SK-N-DZ (cell line): ENCODE measurements around the gene ALK.
"Not testable (repeated sequence)": the region's sequence is repeated elsewhere in the genome, so short reads cannot be mapped to it uniquely, and the experiment has no call there.

Experiments used
- DNase-seq: peaks from one replicate; pipeline ENCODE4 v3.0.0-alpha.2; 2015; ENCODE audit warnings: low spot score

Gene ALK

DNA sequence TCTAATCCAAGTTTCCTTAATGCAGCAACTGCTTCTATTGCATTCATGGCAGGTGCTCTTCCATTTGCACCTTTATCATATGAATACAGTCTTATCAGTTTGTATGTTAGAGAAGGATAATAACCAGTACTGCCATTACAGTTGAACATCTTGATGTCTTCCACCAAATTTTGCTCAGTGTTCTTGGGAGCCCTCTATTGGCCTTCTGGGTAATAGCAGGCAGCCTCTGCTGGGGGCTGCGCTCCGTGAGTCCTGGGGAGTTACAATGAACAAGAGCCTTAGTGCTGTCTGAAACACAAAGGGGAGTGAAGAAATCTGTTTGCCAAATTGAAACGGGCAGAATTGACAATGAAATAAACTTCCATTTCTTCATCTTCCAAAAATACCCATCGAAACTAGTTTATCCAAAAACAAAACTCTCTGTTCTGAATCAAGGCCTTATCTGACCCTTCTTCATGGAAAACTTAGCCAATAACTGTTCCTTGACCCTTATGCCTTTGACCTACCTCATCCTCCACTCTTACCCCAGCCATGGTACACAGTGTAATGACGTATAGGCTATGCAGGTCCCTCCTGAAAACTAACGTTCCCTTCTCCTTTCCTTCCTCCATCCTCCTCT lies 79.9 kb downstream of the ALK start:
- DNase-seq: peak; percentile 60

- no peak for DNase-seq
Observed at GRCh38 chr2:29839306-29839705, 82.1 kb downstream of the ALK start.

DNA sequence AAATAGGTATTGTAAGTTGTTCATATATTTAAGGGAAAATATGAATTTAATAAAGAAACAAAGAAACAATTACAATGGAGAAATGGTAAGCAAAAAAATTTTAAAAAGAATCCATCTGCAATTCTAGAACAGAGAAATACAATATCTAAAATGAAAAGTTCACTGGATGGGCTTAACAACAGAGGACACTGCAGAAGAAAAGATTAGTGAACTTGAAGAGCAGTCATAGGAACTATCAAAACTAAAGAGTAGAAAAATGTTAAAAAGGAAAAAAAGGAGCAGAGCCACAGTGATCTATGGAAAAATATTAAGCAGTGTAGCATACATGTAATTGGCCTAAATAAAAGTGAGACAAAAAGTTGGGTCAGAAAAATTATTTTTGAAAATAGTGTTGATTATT lies 83.5 kb downstream of the ALK start:
- no peak for DNase-seq

DNA sequence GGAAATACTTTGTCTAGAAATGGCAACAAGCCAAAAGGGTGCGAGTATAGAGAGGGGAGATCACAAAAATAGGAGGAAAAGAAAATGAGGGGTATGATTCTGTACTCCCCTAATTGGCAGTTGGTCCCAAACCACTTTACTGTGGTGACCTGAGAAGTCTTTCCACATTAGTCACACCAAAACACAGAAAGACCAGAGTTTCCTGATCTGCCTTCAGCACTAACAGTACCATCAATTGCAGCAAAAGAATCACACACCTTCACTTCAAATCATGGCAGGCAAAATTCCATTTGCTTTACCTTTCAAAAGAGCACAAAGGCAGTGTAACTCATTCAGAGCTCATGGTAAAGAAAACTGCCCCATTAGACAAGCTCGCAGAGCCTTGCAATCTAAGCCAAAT lies 86.8 kb downstream of the ALK start:
- DNase-seq: no peak

DNA sequence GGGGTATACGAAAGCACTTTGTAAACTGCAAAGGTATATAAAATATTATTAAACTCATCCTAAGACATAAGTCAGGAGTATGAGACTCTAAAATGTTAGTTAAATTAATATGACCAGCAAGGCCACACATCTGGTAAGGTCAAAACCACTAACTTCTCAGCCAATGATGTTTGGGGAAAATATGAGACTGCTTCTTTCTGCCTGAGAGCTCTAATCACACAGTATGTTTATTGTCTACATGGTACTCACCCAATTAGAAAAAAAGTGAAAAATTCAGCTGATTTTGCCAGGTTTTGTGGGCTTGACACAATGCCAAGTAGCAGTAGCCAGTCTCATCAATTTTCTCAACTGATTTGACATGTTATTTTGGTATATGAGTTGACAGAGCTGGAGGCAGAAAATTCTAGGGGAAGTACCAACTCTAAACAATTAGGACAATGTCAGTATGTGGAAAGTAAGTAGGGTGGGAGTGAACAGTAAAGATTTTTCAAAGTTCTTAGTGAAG lies 87.3 kb downstream of the ALK start:
- no peak for DNase-seq

- no peak for DNase-seq
Observed at GRCh38 chr2:29831560-29831959, 89.8 kb downstream of the ALK start.

GRCh38 chr2:29829841-29830240 lies 91.5 kb downstream of the ALK start:
- no peak for DNase-seq

GRCh38 chr2:29824145-29824544 lies 97.2 kb downstream of the ALK start:
- not testable (repeated sequence) for DNase-seq

GRCh38 chr2:29821591-29821990 lies 99.8 kb downstream of the ALK start:
- DNase-seq: no peak

GRCh38 chr2:29819570-29819969 lies 101.8 kb downstream of the ALK start:
- DNase-seq: no peak

- no peak for DNase-seq
Observed at GRCh38 chr2:29817801-29818680, 103.3 kb downstream of the ALK start.

DNA sequence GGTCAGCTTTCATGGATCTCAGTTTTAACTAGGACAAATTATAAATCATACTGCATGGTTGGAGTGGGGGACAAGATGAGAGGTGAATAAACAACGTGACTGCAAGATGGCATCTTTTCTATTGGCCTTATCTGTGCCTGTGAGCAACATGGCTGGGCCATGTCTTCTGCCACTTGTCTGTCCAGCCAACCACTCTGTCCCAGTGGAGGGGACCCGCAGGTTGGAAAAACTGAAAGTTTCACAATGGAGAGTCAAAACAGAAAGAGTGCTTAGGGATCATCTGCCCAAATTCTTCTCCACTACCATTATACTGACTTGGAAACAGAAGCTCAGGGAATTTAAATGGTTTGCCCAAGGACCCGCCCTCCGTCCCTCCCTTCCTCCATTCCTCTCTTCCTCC lies 104.1 kb downstream of the ALK start:
- DNase-seq: no peak

- peak; percentile 50 for DNase-seq
Observed at GRCh38 chr2:29816651-29817050, 104.7 kb downstream of the ALK start.

DNA sequence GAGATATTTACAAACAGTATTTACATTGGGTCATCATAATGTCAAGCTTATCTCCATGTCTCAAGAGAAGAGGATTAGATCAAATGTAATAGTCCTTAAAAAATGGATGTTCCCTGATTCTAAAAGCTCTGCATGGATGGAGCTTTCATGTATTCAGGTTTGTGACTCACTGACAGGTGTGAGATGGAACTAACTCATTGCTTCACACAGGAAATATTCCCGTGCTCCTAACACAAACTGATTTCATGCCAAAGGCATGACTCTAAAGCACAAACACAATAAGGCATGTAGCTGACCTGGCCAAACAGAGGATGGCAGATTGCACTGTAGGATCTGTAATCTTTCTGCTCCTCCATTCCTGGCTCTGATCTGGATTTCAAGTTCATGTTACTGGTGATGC lies 110.0 kb downstream of the ALK start:
- no peak for DNase-seq

- no peak for DNase-seq
Observed at GRCh38 chr2:29810956-29811355, 110.4 kb downstream of the ALK start.

DNA sequence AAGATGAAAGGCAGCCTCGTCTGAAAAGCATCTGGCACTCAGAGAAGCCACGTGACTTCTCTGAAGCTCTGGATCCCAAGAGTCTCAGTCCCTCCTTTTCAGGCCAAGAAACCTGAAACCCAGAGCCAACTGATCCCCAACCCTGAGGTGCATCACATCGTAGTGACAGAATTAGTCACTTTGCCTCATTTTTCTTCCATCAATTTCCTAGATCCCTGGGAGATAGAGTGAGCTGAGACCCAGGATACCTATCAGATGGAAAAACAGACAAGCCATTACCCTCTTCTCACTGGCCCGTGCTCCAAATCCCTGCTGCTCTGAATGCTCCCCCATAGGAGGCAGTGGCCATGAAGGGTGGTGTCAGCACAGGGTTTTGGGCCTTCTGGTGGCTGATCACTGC lies 113.1 kb downstream of the ALK start:
- peak; percentile 95 for DNase-seq

DNA sequence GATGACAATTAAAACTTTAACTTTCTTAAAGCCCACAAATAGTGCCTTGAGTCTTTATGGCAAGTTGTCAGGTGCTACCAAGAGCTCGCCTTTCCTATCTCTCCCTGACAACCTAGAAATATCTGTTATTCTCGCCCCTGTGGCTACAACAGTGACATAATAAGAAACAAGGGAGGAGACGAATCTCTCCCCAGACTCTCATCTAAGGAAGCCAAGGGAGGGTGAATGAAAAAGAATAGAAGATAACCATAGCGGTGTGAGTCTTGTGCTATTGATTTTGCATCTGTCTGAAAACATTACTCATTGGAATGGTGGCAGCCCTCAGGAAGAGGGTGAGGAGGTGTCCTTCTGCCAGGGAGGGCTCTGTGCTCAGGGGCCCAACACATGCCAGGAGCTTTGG lies 114.3 kb downstream of the ALK start:
- no peak for DNase-seq

DNA sequence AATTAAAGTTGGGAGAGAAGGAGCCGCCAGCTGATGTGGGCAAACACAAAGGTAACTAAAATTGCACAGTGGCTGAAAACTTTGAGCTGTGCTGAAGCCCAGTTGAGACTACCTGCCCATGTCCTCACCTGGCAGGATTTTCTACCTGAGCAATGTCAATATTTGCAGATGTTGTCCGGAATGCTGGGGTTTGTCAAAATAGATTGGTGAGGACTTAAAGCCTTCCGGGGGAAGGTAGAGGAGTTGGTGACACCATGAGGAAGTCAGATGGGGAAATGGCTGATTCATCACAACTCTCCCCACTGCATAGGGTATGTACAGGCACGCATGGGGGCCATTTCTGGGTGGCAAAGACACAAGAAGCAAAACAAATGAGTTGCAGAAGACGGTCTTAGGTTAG lies 114.9 kb downstream of the ALK start:
- no peak for DNase-seq

- no peak for DNase-seq
Observed at GRCh38 chr2:29804671-29805070, 116.7 kb downstream of the ALK start.

DNA sequence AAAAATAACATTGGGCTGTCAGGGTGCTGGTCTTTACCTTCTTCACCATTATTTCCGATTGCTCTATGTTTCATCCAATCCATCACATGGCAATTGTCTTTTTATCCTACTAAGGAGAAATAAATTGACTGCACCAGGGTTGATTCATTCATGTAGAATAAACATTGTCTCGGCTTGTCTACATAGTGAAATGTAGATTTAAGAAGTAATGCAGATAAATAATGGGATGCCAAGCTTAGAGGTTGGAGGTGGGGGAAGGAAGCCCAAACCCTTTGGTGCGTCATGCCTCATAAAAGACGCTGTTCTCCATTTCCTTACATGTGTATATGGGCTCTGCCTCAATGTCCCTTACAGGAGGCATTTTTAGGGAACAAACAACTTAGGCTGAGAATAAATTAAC lies 117.8 kb downstream of the ALK start:
- no peak for DNase-seq

GRCh38 chr2:29802986-29803385 lies 118.4 kb downstream of the ALK start:
- no peak for DNase-seq

GRCh38 chr2:29799628-29800027 lies 121.8 kb downstream of the ALK start:
- DNase-seq: no peak

DNA sequence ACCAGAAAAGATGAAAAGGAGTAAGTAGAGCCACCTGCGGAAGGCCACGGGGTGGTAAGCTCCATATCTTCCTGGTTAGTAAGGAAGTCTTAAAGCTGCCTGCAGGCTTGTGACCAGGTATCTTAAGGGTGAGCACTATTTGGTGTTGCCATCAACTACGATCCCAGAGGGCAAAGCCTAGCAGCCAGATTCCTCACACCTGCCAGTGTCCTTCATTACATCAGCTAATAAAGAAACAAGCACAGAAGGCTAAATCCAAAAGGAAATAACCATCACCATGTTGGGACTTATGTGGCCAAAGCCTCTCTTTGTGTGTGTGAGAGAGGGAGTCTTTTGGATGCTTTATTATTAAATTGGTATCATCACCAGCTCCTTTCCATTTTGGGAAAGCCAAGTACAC lies 123.5 kb downstream of the ALK start:
- DNase-seq: no peak
